GM18499 (cell line): ENCODE data around the gene CTPS2.
"Not testable (repeated sequence)": the region's sequence is repeated elsewhere in the genome, so short reads cannot be mapped to it uniquely, and the experiment has no call there.

ENCODE experiments used
- ATAC-seq: cut with Tn5 transposase; IDR thresholded peaks from one replicate; pipeline ENCODE4 v1.9.1; 2021; ENCODE audit warnings: moderate number of reproducible peaks; ENCODE audit not compliant: insufficient read depth, unreplicated experiment

Gene CTPS2

DNA sequence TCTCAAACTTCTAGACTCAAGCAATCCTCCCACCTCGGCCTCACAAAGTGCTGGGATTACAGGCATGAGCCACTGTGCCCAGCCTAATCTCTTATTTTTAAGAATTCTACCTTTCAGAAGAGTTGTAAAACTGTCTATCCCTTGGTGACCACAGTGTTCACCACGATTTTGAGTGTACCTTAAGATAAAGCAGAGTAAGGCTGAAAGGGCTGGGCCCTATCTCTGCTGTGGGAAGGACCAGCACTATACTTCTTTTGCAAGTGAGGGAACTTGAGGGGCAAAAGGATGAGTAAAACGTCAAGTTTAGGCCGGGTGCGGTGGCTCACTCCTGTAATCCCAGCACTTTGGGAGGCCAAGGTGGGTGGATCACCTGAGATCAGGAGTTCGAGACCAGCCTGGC lies 4.0 kb upstream of the CTPS2 start:
- not testable (repeated sequence) for ATAC-seq

DNA sequence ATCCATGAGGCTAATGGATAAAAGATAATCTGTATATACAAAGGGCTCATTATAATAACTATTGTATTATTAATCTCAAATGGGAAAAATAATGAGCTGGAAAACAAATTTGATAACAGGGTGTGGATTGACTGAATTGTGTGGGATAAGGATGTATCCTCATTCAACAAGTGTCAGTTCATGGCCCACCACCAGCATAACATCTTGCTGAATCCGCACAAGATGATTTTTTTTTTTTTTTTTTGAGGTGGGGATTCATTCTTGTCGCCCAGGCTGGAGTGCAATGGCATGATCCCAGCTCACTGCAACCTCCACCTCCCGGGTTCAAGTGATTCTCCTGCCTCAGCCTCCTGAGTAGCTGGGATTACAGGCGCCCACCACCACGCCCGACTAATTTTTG lies 3.2 kb upstream of the CTPS2 start:
- ATAC-seq = not testable (repeated sequence)

DNA sequence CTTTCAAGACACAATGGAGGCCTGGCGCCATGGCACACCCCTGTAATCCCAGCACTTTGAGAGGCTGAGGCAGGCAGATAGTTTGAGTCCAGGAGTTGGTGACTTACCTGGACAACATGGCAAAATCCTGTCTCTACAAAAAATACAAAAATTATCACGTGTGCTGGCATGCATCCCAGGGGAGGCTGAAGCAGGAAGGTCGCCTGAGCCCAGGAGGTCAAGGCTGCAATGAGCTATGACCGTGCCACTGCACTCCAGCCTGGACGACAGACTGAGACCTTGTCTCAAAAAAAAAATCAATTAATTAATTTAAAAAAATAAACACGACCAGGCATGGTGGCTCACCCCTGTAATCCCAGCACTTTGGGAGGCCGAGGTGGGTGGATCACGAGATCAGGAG lies 2.0 kb upstream of the CTPS2 start:
- ATAC-seq = no peak

DNA sequence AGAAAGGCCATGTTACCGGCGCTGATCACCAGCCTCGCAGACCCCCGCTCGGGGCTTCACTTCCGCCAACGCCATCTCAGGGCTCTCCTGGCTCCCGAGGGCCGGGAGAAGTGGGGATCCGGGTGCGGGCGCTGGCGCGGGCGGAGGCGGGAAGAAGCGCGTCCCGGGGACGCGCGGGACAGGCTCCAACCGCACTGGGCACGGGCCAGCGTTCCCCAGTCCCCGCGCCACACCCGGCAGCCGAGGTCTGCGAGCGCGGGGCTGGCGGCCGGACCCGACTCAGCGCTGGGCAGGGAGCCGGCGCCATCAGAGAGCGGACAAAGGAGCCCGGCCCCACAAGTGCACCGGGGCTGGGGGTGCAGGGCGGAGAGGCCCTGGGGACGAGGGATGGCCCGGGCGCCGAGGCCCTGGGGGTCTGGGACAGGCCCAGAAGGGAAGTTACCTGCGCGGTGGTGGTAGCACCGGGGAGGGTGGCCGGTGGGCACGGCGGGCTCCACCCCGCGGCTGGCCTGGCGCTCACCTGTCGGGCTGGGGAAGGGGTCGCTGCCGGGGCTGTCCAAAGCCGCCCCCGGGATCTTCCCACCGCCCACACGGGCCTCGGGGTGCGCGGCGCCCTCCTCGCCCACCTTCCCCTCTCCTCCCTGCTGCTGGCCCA lies 449 bp downstream of the CTPS2 start:
- ATAC-seq = peak; percentile 21

DNA sequence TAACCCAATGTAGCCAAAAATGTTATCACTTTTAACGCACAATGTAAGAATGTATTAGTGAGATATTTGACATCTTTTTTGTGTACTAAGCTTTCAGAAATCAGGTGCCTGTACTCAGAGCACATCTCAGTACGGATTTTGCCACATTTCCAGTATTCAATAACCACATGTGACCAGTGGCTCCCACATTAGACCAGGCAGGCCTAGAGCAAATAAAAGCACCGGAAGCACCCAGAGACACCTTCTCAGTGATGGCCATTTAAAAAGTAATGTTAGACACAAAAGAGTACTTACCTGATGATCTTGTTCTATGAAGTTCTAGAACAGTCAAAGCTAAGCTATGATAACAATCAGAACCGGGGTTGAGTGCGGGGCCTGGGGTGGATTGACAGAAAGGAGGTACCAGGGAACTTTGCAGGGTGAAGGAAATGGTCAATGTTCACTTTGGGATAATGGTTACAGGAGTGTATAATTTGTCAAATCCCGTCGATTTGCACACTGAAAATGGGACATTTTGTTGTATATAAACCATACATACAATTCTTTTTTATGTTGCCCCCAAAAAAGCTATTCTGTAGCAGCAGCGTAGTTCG lies 1.2 kb downstream of the CTPS2 start:
- ATAC-seq = no peak

DNA sequence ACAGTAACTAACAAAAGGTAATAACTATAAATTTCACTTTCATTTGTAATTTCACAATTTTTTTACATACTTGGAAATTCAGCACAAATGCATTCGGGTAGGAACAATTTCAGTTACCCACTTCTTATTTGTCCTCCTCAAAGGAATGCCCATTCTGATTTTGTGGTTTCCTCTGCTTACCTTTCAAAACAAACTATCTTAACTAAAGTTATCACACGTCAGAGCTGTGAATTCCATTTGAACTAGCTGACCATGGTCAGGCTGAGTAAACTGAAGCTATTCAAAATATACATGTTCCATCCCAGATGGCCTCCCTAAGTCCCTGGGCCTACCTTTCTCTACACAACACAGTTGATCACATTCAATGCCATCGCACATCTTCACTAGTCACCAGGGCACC lies 4.5 kb downstream of the CTPS2 start:
- no peak for ATAC-seq

DNA sequence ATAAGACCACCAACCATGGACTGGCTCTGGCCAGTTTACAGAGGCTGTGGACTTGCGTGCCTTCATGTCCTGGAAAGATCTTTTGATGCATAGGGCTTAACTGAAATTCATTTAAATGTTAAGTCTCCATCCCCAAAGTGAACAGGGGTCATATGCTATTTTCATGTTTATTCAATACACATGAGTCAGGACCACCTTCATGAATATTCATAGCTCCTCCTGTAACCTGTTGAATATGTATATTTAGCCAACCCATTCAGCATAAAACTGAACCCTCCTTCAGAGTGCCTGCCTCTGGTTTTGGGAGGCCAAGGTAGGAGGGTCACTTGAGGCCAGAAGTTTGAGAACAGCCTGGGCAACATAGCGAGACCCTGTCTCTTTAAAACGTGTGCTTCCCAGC lies 7.1 kb downstream of the CTPS2 start:
- ATAC-seq = no peak

DNA sequence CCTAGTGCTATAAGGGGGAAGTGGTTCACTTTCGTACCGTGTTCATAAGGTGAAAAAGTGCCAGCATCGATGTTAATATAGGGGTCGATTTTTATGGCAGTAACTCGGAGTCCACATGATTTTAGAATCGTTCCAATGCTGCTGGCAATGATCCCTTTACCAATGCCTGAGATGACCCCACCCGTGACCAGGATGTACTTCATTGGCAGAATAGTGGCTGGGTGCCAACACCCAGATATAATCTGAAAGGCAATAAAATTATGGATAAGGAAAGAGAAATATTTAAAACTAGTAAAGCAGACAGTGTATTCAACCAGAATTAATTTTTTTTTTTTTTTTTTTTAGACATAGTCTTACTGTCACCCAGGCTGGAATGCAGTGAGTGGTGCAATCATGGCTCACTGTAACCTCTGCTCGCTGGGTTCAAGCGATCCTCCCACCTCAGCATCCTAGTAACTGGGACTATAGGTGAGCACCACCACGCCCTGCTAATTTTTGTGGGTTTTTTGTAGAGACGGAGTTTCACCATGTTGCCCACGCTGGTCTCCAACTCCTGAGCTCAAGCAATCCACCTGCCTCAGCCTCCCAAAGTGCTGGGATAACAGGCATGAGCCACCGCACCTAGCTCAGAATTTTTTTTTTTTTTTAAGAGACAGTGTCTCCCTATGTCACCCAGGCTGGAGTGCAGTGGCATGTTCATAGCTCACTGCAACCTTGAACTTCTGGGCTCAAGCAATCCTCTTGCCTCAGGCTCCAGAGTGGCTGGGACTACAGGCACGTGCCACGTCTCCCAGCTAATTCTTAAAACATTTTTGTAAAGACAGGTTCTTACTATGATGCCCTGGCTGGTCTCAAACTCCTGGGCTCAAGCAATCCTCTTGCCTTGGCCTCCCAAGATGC lies 9.5 kb downstream of the CTPS2 start:
- ATAC-seq = no peak

DNA sequence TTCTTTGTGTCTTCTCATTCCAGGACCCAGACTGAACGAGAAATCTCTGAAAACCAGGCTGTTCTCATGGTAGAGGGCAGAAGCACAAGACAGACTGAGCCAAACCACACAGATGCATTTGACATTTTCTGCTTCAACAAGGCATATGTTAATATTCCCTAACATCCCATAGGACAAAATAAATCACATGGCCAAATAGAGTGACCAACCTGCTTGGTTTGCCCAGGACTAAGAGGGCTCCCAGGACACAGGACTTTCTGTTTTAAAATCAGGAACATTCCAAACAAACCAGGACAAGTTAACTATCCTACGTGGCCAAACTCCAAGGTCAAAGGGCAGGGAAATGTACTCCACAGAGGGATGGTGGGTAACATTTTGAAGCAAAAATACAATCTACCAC lies 11.7 kb downstream of the CTPS2 start:
- no peak for ATAC-seq

DNA sequence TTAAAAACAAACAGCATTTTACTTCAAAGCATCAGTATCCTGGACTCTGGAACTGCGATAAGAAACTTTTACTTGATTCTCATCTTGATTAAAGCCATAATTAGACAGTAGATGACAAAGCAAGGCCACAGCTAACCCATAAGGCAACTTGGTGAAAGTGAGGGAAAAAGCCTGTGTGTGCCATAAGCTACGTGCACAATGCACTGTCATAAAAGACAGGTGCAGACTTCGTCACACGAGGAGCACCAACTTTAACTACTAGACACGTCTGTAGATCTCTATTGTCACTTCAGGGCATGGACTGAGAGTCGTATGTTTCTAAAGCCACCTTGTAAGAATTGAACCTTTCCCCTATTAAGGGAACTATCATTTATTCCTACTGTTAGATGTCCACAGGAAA lies 13.1 kb downstream of the CTPS2 start:
- ATAC-seq = no peak

DNA sequence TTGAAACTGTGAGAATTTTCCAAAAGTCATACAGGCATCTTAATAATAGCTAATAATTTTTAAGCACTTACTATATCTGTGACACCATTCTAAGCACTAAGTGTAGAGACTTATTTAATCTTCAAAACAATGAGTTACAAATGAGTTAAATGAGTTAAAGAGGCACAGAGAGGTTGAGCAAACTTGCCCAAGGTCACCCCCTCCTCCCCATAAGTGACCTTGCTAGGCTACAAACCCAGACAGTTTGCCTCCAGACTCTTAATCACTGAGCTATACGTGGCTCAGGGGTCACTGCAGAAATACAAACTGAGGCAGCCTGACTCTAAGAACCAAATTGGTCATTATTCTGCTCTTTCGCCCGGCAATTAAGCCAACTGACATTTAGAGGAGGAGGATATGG lies 15.5 kb downstream of the CTPS2 start:
- ATAC-seq = no peak

DNA sequence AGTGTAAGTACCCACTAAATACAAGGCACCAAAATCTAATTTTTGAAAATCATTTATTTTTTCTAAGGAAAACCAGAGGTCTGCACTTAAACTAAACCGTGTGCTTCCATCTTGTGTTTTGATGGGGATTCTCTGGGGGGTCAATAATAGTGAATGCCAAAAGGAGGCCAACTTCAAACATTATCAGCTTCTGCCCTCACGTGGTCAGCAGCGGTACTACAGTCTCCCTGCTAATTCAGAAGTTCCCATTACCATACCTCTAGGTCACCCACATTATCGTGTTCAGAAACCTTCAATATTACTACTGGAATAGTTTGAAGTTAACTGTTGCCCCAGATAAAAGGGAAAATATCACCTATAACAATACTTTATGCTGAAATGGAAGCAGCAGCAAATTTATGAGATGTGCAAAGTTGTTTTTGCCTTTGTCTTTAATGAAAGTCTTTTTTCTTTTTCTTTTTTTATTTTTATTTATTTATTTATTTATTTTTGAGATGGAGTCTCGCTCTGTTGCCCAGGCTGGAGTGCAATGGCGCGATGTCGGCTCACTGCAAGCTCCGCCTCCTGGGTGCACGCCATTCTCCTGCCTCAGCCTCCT lies 17.3 kb downstream of the CTPS2 start:
- no peak for ATAC-seq

DNA sequence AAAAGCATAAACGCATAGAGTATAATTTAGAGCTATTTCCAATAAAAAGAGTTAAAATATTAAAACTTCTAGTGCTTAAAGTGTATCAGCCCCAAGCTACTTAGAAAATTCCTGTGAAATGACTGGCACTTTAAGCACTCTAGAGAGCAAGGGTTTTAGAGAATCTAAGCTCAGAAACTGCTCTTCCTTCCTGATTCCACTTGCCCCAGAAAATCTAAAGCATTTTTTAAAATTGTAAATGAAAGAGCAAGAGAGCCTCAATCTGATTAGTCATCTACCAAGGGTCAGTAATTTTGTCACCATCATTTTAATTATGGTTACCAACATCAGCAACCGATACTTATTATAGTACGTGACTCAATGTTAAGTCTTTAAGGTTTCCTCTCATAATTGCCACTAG lies 25.0 kb downstream of the CTPS2 start:
- ATAC-seq = no peak

DNA sequence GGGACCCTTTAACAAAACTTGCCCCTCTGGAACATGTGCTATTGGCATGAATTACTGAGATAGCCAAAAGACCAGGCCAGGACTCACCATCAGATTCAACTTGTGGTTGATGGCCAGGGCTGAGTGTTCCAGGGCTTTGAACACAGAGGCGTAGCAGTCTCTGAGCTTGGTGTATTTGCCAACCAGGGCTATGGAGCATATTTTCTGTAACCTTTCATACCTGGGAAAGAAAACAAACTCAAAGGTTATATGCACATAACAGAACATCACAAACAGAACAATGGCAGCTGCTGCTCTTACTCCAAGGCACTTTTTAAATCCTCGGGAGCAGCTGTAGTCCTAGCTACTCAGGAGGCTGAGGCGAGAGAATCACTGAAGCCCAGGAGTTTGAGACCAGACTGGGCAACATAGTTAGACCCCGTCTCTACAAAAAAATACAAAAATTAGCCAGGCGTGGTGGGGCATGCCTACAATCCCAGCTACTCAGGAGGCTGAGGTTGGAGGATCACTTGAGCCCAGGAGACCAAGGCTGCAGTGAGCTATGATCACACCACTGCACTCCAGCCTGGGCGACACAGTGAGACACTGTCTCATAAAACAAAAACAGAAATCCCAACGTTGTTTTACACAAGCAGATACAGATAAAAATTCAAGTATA lies 29.3 kb downstream of the CTPS2 start:
- ATAC-seq = no peak

DNA sequence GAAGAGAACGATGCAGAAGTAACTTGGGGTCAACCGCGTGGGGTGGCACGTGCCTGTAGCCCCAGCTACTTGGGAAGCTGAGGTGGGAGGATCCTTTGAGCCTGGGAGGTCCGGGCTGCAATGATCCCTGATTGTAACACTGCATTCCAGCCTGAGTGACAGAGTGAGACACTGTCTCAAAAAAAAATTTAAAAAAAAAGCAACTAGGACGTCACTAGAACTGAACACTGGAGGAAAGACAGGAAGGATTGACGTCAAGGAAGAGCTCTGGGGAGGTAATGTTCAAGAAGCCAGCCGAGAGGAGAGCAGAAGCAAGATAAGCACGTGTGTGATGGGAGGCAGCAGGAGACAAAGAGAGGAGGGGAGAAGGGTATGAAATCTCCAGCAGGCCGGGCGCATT lies 33.8 kb downstream of the CTPS2 start:
- no peak for ATAC-seq

DNA sequence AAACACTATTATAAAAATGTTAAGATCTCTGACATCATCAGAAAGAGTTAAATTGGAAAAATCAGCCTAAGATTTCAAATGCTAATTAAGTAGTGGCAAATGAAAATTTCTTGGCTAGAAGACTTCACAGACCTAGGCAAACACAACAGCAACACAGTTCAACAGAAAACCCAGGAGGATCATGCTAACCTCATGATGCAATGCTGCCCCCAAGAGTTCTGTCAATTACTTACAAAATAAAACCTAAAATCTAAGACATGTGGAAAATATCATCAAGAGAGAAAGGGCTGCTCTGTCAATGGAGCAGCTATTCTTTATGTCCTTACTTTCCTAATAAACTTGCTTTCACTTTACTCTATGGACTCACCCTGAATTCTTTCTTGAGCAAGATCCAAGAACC lies 41.5 kb downstream of the CTPS2 start:
- ATAC-seq = no peak

DNA sequence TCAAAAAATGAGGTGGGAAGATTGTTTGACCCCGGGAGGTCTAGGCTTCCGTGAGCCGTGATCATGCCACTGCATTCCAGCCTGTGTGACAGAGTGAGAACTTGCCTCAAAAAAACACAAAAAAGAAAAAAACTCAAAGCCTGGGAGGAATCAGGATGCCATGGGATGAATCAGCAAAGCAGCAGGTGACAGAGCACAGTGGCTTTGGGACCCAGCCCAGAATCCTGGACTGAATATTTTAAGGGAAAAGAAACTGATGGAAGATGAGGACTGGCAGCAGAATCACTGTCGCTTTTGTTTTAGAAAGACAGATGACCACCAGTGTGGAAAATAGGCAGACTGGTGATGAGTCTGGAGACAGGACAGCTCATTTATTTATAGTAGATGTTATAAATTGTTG lies 45.9 kb downstream of the CTPS2 start:
- ATAC-seq = no peak

DNA sequence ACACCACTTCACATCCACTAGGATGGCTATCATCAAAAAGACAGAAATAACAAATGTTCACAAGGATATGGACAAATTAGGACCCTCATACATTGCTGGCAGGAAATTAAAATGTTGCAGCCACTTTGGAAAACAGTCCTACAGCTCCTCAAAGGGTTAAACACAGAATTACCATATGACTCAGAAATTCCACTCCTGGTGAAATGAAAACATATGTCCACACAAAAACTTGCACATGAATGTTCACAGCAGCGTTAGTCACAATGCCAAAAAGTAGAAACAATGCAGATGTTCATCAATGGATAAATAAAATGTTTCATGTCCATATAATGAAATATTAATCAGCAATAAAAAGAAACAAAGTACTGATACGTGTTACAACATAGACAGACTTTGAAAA lies 47.4 kb downstream of the CTPS2 start:
- no peak for ATAC-seq

DNA sequence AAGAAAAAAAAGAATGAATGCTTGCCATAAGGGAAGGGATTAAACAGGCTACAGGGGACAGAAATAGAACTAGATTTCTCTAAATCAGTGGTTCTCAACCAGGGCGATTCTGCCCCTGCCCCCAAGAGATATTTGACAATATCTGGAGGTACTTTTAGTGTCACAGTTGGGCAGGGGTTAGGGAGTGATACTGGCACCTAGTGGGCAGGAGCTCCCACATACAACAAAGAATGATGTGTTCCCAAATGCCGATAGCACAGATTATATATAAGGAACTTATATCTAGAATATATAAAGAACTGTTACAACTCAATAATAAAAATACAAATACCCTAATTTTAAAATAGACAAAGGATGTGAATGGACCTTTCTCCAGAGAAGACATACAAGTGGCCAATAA lies 47.8 kb downstream of the CTPS2 start:
- no peak for ATAC-seq

DNA sequence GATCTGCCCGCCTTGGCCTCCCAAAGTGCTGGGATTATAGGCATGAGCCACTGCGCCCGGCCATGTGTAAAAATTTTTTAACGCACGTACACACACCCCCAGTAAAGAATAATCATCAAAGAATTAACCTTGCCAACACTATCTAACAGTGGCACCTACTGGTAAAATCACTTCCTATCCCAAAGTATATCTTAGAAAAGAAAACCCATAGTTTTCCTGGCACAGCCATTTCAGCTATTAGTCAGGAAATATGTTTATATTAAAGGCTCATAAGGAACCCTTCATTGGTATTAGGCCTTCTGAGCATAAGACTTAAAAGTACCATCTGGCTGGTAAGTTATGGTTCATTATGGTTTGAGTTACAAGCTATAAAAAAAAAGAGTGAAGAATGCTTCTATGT lies 48.4 kb downstream of the CTPS2 start:
- ATAC-seq = no peak

DNA sequence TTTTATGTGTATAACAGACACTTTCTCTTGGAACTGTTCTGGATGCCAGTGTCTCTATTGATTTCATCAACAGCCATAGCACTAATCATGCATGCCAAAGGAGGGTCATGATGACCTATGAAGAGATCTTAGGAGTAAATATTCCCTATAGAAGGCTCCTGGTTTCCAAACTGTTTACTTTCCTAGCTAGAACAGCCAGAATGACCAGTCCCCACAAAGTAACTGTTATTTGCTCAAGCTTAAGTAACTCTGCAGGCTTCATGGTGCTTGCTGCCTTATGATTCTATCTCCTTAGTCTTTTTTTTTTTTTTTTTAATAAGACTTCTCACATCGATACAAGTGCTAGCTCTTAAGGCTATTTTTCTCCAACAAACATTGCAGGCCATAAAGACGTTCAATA lies 50.1 kb downstream of the CTPS2 start:
- ATAC-seq = no peak
